Breast epithelium (tissue), 3 donors: Measurements from ENCODE around the gene OBP2A.

Experiments
- CTCF ChIP-seq, 3 donors: fragments of 450-650 bp; IDR thresholded peaks; one replicate each; pipeline ENCODE4 v1.5.1; 2016 to 2017; ENCODE audit warnings: antibody characterized with exemption in 3 of 3, mild to moderate bottlenecking in 3 of 3, moderate library complexity in 3 of 3
- POLR2A ChIP-seq: fragments of 450-650 bp; IDR thresholded peaks from one replicate; pipeline ENCODE4 v1.6.1; 2016; ENCODE audit warnings: antibody characterized with exemption, mild to moderate bottlenecking, moderate library complexity
- POLR2AphosphoS5 ChIP-seq, 3 donors: sonication (generic); formaldehyde crosslinking; IDR thresholded peaks; one replicate each; pipeline ENCODE4 v1.6.1; 2017; ENCODE audit warnings: antibody characterized with exemption in 3 of 3

- TF ChIP-seq CTCF (IDR thresholded peaks at IDR 0.05) (no peak), POLR2A (no peak), POLR2AphosphoS5 (IDR thresholded peaks at IDR 0.05) (no peak)
These were observed 28.4 kb downstream of the OBP2A start for GRCh38 chr9:135574331-135574730.
